Mammary epithelial cell (primary cell): ENCODE results near the gene POP4.

Source experiments
- EZH2 ChIP-seq: IDR thresholded peaks from 2 replicates; pipeline ENCODE4 v1.6.1; 2012; ENCODE audit warnings: low read length, inconsistent platforms, borderline replicate concordance
- TF ChIP-seq, protein P1 (sequence below), 2 donors: IDR thresholded peaks in 1 of 2; conservative IDR thresholded peaks in 1 of 2; 2 replicates each; pipeline ENCODE4 v1.5.1; 2011 to 2012; ENCODE audit warnings: inconsistent platforms in 2 of 2, low read length in 2 of 2, mild to moderate bottlenecking in 2 of 2, control low read depth in 1 of 2, low read depth in 1 of 2; ENCODE audit not compliant: insufficient read depth in 1 of 2; ENCODE audit errors: extremely low read depth in 1 of 2

DNA sequence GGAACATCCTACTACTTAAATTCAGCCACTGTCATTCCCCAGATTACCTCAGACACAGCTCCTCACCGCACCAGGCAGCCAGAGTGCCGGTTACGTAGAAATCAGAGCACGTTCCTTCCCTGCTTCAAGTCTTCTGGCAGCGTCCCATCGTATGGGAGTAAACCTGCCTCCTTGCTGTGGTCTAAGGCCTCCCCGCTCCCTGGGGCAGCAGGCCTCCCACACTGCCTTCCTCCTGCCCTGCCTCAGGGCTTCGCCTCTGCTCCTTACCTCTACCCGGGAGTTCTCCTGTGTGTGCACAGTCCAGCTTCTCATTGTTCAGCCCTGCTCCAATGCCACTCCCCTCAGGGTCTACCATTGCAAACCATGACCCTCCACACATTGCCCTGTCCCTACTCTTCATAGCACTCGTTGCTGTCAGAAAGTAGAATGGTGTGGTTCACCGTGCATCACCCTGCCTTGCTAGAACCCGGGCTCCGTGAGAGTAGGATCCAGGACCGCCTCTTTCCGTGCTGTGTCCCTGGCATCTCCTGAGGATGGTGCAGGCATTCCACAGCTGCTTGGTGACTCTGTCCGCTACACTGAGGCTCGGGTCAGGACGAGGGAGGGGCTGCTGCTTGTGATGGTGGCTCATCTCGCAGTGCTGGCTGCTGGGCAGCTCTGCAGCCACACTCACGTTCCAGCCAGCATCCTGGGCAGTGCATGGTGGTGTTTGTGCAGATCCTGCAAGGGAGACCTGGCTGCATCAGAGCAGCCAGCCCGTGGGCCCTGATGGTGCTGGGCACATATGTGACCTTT is 6.9 kb downstream of the POP4 start:
- TF ChIP-seq, protein P1, sequence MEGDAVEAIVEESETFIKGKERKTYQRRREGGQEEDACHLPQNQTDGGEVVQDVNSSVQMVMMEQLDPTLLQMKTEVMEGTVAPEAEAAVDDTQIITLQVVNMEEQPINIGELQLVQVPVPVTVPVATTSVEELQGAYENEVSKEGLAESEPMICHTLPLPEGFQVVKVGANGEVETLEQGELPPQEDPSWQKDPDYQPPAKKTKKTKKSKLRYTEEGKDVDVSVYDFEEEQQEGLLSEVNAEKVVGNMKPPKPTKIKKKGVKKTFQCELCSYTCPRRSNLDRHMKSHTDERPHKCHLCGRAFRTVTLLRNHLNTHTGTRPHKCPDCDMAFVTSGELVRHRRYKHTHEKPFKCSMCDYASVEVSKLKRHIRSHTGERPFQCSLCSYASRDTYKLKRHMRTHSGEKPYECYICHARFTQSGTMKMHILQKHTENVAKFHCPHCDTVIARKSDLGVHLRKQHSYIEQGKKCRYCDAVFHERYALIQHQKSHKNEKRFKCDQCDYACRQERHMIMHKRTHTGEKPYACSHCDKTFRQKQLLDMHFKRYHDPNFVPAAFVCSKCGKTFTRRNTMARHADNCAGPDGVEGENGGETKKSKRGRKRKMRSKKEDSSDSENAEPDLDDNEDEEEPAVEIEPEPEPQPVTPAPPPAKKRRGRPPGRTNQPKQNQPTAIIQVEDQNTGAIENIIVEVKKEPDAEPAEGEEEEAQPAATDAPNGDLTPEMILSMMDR (conservative IDR thresholded peaks at IDR 0.05 in 1 of 2, IDR thresholded peaks at IDR 0.05 in 1 of 2; ENCODE audit: extremely low read depth in 1 of 2, insufficient read depth in 1 of 2, low read depth in 1 of 2, low read length in 2 of 2): no peak
- TF ChIP-seq EZH2: no peak
